CD4-positive, alpha-beta T cell treated with Interleukin-15 for 4 hours (primary cell): ENCODE data around the gene CAPZA3.
"Not testable (repeated sequence)": the region's sequence is repeated elsewhere in the genome, so short reads cannot be mapped to it uniquely, and the experiment has no call there.

ENCODE experiments used
- DNase-seq: peaks from one replicate; pipeline ENCODE4 v3.0.0-alpha.2; 2020; ENCODE audit warnings: low spot score

CAPZA3 gene

DNA sequence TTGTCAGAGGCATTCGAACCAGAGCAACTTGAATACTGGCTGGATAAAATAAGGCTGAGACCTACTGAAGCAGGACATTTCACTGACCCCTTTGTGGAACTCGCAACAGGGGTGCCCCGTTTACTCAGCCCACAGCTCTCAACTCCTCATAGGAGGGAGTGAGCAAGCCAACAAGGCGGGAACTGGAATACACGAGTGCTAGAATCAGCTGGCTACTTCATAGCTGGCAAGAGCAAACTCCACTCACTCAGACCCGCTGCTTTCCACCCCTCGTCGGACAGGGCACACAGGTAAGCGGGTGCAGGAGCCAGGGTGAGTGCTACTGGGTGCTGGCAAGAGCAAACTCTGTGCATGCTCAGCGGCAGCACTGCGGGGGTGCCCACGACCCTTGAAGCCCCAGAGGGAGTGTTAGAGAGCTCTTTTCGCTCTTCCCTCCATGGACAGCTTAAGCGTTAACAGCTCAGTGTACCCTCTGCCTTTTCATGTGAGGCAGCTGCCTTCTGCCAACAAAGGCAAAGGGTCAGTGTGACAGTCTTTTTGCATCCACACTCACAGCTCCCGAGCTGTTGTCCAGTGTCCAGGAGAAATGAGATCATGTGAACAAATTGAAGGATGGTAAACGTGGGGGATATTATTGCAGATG is 15.7 kb downstream of the CAPZA3 start:
- no peak for DNase-seq

GRCh38 chr12:18754124-18754707 is 16.3 kb downstream of the CAPZA3 start:
- no peak for DNase-seq

DNA sequence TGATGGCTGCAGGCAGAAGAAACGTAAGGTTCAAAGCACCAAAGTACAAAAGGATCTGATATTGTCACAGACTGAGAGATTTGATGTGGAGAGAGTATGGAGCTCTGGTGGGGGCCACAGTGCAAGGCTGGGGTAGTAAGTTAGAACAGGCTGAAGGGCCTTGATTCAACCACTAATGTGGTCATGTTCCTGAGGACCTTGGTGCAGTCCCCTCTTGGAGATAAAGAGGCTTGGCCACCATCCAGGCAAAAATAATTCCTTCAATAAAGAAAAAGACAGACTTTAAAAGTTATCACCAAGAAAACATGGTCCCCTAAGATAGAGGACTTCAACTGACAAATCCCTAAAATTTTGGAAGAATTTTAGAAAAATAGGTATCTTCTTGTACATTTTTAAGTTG is 17.4 kb downstream of the CAPZA3 start:
- no peak for DNase-seq

DNA sequence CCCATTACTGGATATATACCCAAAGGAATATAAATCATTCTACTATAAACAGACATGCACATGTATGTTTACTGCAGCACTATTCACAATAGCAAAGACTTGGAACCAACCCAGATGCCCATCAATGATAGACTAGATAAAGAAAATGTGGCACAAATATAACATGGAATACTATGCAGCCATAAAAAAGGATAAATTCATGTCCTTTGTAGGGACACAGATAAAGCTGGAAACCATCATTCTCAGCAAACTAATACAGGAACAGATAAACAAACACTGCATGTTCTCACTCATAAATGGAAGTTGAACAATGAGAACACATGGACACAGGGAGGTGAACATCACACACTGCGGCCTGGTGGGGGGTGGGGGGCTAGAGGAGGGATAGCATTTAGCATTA is 28.6 kb downstream of the CAPZA3 start:
- not testable (repeated sequence) for DNase-seq

GRCh38 chr12:18782827-18783226 is 44.9 kb downstream of the CAPZA3 start:
- DNase-seq, result no peak

GRCh38 chr12:18785465-18785864 is 47.5 kb downstream of the CAPZA3 start:
- DNase-seq, result not testable (repeated sequence)
